ENCODE measurements around the gene PTPN23.

DNA sequence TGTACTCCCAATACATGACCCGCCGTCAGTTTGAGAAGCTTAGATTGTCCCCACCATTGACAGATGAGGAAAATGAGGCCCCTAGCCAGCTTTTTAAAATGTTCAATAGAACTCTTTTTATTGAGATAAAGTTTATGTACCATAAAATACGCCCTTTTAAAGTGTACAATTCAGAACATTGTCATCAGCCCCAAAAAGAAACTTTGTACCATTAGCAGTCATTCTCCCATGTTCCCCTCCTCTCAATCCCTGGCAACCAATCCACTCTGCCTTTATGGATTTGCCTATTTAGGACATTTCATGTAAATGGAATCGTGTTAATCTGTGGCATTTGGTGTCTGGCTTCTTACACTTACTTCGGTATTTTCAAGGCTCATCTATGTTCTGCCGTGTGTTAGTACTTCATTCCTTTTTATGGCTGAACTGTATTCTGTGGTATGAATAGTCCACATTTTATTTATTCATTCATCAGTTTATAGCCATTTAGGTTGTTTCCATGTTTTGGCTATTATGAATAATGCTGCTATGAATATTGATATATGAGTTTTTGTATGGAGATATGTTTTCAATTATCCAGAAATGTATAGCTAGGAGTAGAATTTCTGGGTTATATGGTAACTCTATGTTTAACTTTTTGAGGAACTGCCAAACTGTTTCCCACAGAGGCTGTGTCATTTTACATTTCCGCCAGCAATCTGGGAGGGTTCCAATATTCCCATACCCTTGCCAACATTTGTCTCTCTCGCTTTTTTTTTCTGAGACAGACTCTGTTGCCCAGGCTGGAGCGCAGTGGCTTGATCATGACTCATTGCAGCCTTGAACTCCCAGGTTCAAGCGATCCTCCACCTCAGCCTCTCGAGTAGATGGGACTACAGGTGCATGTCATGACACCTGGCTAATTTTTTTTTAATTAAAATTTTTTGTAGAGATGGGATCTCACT, 15.3 kb upstream of the PTPN23 start:
- TF ChIP-seq POLR2A (IDR thresholded peaks at IDR 0.05): no peak
- TF ChIP-seq, protein P1, sequence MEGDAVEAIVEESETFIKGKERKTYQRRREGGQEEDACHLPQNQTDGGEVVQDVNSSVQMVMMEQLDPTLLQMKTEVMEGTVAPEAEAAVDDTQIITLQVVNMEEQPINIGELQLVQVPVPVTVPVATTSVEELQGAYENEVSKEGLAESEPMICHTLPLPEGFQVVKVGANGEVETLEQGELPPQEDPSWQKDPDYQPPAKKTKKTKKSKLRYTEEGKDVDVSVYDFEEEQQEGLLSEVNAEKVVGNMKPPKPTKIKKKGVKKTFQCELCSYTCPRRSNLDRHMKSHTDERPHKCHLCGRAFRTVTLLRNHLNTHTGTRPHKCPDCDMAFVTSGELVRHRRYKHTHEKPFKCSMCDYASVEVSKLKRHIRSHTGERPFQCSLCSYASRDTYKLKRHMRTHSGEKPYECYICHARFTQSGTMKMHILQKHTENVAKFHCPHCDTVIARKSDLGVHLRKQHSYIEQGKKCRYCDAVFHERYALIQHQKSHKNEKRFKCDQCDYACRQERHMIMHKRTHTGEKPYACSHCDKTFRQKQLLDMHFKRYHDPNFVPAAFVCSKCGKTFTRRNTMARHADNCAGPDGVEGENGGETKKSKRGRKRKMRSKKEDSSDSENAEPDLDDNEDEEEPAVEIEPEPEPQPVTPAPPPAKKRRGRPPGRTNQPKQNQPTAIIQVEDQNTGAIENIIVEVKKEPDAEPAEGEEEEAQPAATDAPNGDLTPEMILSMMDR (IDR thresholded peaks at IDR 0.05 in 8 of 11, conservative IDR thresholded peaks at IDR 0.05 in 3 of 11): no peak

Data from spleen (tissue), 7 donors.